ENCODE data around the gene MID1IP1. TPM values are rescaled to one million over a fixed set of nuclear protein-coding genes. Genes with fewer than 3 reads are reported as not detected.

Gene MID1IP1
- total RNA-seq, 1 experiment from 2014 or later = 100 TPM

DNA sequence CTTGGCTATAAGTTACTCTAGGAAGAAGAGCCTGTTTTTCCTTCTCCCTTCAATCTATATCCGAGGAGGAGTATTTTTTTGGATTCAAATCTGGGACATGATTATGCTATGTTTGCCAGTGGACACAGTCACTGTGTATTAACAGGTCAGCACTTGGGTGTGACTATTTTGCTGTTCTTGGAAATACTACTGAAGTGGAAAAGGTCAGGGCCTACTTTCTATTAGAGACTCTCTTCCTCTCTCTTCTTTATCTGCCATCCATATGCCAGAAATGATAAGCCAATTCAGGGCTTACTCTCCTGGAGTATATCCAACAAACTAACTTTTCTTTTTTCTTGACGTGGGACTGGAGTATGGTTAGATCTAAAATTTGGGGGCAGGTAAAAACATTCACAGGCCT lies 40.5 kb downstream of the MID1IP1 start:
- Histone ChIP-seq H3K79me1 (ENCODE audit: insufficient read depth, low read depth, low read length, poor library complexity, severe bottlenecking) (no peaks in the 10 kb centered on the region), H2BK12ac (ENCODE audit: insufficient read length, low read depth, low read length) (no peak overlapping the region), H4K8ac (replicated peaks; ENCODE audit: insufficient read length, low read depth, low read length) (no peak overlapping the region), H3K56ac (ENCODE audit: insufficient read length, low read depth, low read length) (no peak overlapping the region), H4K91ac (ENCODE audit: insufficient read length, low read depth, low read length) (no peak overlapping the region), H3K27me3 (ENCODE audit: insufficient read depth, low read length) (no peaks in the 10 kb centered on the region), H2BK120ac (ENCODE audit: low read depth, low read length, poor library complexity, severe bottlenecking) (no peak overlapping the region), H3K9ac (ENCODE audit: extremely low read depth, insufficient read length, low read length) (no peak overlapping the region), H3K9me3 (ENCODE audit: control insufficient read depth, low read depth, low read length) (no peaks in the 10 kb centered on the region), H3K79me2 (ENCODE audit: insufficient read depth, low read length) (no peaks in the 10 kb centered on the region), H3K4me2 (ENCODE audit: insufficient read depth, insufficient read length, low read length) (no peak overlapping the region), H2AK5ac (ENCODE audit: insufficient read length, low read length) (no peak overlapping the region), H2AFZ (ENCODE audit: low read length) (no peak overlapping the region), H3K14ac (ENCODE audit: insufficient read depth, low read length) (no peak overlapping the region), H4K20me1 (ENCODE audit: control insufficient read depth, insufficient read depth, insufficient read length) (no peaks in the 10 kb centered on the region), H3K27ac (ENCODE audit: insufficient read length, low read depth, low read length) (no peak overlapping the region), H2BK20ac (ENCODE audit: low read depth, low read length, poor library complexity, severe bottlenecking) (no peak overlapping the region), H3K23me2 (ENCODE audit: insufficient read length, low read depth, low read length, poor library complexity, severe bottlenecking) (no peaks in the 10 kb centered on the region), H2BK5ac (ENCODE audit: insufficient read length, low read length) (no peak overlapping the region), H3T11ph (ENCODE audit: low read length) (no peak overlapping the region), H3K4ac (ENCODE audit: low read depth, low read length) (no peak overlapping the region), H3K18ac (ENCODE audit: insufficient read length, low read depth, low read length) (no peak overlapping the region), H3K4me1 (ENCODE audit: insufficient read depth, low read length) (no peaks in the 10 kb centered on the region), H2BK15ac (ENCODE audit: low read depth, low read length) (no peak overlapping the region), H4K5ac (ENCODE audit: insufficient read length, low read depth, low read length) (no peak overlapping the region), H3K23ac (ENCODE audit: insufficient read length, low read depth, low read length) (no peak overlapping the region)
- Mint-ChIP-seq H3K27ac (no peak overlapping the region), H3K4me3 (no peak overlapping the region), H3K4me1 (peaks cover 3 to 5% of the 10 kb centered on the region in 2 experiments; a peak in 3 of 4 replicates), H3K9me3 (peaks cover 59 to 69% of the 10 kb centered on the region in 2 experiments), H3K27me3 (ENCODE audit: low read depth) (no peaks in the 10 kb centered on the region; the same call in 1 of the 2 replicates), H3K36me3 (ENCODE audit: insufficient read depth in 1 of 3, low read depth in 3 of 3) (no peaks in the 10 kb centered on the region; a peak in 2 of 7 replicates)
- TF ChIP-seq, protein P1, sequence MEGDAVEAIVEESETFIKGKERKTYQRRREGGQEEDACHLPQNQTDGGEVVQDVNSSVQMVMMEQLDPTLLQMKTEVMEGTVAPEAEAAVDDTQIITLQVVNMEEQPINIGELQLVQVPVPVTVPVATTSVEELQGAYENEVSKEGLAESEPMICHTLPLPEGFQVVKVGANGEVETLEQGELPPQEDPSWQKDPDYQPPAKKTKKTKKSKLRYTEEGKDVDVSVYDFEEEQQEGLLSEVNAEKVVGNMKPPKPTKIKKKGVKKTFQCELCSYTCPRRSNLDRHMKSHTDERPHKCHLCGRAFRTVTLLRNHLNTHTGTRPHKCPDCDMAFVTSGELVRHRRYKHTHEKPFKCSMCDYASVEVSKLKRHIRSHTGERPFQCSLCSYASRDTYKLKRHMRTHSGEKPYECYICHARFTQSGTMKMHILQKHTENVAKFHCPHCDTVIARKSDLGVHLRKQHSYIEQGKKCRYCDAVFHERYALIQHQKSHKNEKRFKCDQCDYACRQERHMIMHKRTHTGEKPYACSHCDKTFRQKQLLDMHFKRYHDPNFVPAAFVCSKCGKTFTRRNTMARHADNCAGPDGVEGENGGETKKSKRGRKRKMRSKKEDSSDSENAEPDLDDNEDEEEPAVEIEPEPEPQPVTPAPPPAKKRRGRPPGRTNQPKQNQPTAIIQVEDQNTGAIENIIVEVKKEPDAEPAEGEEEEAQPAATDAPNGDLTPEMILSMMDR (conservative IDR thresholded peaks at IDR 0.05) = no peak
- no peak for DNase-seq
- no CpG with 5 or more reads among the region's 2 CpGs for WGBS (ENCODE audit: extremely low coverage, insufficient read length, low lambda C conversion rate)
